CD1c-positive myeloid dendritic cell (primary cell): Measurements from ENCODE around the gene PAEP.

ENCODE experiments used
- DNase-seq: peaks from one replicate; pipeline ENCODE4 v3.0.0-alpha.2; 2016; ENCODE audit errors: extremely low spot score

Gene PAEP

DNA sequence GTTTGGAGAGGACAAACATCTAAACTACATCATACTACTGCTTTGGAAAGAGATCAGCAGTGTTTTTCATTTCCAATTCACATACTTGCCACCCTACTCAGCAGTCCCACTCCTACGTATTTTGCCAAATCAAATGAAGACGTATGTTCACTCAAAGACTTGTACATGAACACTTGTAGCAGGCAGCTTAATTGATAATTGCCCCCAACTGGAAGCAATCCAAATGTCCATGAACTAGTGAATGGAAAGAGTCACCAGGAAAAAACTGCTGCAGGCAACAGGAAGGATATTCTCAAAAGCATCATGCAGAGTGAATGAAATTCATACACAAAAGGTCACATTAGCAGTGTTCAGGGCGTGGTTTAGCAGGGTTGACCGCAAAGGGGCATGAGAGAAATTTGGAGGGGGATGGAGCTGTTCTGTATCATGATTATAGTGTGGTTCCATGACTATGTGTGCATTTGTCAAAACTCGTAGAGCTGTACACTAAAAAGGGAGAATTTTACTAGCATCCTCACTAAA lies 38.8 kb downstream of the PAEP start:
- no peak for DNase-seq

DNA sequence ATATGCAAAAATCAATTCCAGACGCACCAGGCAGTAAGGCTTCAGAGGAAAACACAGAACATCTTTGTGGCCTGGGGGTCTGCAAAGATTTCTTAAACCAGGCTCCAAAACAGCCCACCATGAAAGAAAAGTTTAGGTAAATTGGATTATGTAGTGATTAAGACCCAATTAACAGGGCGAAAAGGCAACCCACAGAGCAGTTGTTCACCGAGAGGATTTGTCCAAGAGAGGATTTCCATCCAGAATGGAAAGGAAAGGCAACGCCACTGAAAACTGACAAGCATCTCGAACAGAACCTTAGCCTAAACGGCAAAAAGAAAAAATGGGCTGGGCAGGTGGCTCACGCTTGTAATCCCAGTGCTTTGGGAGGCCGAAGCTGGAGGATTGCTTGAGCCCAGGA lies 40.4 kb downstream of the PAEP start:
- DNase-seq, result no peak

GRCh38 chr9:135602789-135603481 lies 41.4 kb downstream of the PAEP start:
- DNase-seq, result peak; percentile 71

DNA sequence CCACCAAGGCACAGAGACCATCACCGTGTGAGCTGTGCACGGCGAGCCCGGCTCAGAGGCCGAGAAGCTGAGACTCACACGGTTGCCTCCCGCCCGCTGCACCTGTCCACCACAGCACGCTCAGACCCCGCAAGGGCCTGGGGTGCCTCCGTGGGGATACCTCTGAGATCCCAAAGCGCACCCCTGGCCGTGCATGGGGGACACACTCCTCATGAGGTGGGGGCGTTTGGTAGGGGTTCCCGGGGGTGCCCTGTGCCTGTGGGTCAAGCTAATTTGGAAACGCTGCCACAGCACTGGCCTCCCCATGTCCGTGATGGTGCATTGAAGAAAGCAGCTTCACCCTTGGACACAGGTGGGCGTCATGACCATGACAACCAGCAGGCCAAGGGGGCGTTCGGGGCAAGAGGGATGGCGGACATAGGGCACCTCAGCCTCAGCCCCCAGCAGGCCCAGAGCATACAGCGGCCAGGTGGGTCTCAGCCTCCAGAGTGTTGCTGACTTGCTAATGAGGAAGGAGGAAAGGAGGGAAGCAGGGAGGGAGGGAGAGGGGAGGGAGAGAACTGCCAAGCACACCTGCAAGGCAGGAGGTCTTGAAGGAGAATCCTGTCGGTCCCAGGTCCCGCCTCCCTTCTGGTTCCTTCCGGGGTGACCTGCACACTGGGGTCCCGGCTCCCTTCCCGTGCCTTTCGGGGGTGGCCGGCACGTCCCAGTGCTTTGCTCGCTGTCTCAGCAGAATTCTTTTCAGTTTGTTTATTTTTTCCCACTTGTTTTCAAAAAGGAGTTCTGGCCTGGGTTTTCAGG lies 43.1 kb downstream of the PAEP start:
- DNase-seq, result no peak

DNA sequence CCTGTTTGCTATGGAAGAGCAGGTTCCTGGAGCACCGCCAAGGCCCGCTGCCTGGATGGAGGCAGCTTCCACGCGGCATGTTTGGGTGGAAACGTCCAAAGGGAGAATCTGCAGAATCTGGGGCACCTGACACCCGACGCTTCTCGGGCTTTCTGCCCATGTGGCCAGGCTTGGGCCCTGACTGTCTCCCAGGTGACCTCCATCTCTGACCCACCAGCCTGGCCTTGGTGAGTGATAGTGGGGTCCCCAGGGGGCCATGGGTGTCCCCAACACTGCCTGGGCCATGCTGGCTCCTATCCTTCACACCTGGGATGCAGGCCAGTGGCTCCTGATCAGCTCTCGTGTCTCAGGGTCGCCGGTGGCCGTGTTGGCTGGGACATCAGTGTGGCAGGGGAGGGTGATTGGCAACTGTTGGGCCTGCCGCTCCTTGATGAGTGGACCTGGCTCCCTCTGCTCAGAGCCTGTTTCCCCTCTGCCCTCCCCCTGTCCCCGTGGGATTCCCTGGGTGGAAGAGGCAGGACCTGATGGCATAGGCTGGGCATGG lies 43.8 kb downstream of the PAEP start:
- no peak for DNase-seq

DNA sequence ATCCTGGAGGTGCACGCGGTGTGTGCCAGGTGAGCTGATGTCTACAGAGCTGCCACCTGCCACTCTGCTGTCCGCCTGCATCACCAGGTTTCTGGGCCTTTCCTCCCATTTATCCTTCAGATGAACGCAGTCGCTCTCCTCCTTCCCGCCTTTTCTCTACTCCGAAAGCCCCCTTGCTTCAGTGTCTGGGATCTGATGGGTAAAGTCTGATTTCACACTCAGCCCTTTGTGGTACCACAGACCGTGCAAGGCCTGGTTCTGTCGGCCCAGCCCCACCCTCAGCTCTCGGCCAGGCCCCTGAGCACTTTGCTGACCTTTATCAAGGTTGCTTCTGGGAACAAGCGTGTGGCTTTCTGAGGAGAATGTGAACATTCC lies 45.3 kb downstream of the PAEP start:
- DNase-seq, result no peak

GRCh38 chr9:135607401-135608293 lies 46.1 kb downstream of the PAEP start:
- no peak for DNase-seq

GRCh38 chr9:135608294-135608998 lies 46.9 kb downstream of the PAEP start:
- DNase-seq, result no peak

GRCh38 chr9:135608999-135609317 lies 47.4 kb downstream of the PAEP start:
- no peak for DNase-seq

GRCh38 chr9:135609366-135609955 lies 47.9 kb downstream of the PAEP start:
- DNase-seq, result no peak

DNA sequence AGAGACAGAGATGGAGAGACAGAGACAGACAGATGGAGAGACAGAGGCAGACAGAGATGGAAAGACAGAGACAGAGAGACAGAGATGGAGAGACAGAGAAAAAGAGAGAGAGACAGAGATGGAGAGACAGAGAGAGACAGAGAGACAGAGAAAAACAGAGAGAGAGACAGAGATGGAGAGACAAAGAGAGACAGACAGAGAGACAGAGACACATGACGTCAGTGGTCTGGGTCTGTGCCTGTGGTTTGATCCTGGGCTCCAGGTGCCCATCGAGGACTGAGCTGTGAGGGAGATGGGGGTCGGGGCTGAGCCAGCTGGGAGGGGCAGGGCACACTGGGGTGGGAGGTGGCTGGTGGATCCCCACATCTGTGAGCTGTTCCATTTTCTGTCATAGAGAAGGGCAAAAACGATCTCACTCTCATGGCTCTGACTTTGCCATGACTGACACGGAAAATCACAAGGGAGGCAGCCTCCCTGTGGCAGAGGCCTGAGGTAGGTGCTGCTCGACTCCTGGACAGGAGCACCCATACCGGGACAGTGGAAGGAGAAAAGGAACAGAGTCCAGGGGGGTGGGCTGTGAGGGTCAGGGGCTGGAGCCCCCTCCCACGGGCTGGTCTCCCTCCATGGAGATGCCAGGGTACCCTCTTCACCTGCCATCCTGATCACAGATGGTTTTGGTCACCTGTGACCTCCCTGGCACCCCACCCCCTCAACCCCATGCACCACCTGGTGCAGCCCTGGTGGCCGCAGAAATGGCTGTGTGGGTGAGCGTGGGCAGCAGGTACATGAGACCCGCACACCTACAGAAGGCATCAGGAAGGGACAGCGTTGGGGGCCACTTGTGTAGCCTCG lies 49.0 kb downstream of the PAEP start:
- no peak for DNase-seq

- DNase-seq, result no peak
Observed at GRCh38 chr9:135611142-135611874, 49.8 kb downstream of the PAEP start.

DNA sequence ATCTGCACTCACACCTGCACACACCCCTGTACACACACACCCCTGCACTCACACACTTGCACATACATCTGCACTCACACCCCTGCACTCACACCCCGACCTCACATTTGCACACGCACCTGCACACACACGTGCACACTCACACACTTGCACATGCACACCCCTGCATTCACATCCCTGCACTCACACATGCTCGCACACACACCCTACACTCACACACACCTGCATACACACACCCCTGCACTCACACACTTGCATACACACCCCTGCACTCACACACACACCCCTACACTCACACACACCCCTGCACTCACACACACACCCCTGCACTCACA lies 50.3 kb downstream of the PAEP start:
- no peak for DNase-seq

DNA sequence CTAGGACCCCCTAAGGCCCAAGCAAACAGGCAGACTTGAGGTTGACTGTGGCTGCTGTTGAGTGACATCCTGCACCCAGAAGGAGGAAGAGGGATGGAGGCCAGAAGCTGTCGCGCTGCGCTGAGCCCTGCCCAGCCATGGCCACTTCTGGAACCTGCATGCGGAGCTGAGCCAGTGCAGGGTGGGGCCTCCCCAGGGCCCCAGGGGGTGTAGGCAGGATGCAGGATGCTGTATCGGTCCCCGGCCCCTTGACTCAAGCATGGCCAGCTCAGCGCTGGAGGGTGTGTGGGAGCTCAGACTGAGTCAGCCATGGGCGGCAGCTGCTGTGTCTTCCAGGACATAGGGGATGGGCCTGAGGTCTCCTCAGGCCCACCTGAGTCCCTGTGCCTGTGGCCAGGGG lies 50.9 kb downstream of the PAEP start:
- no peak for DNase-seq

DNA sequence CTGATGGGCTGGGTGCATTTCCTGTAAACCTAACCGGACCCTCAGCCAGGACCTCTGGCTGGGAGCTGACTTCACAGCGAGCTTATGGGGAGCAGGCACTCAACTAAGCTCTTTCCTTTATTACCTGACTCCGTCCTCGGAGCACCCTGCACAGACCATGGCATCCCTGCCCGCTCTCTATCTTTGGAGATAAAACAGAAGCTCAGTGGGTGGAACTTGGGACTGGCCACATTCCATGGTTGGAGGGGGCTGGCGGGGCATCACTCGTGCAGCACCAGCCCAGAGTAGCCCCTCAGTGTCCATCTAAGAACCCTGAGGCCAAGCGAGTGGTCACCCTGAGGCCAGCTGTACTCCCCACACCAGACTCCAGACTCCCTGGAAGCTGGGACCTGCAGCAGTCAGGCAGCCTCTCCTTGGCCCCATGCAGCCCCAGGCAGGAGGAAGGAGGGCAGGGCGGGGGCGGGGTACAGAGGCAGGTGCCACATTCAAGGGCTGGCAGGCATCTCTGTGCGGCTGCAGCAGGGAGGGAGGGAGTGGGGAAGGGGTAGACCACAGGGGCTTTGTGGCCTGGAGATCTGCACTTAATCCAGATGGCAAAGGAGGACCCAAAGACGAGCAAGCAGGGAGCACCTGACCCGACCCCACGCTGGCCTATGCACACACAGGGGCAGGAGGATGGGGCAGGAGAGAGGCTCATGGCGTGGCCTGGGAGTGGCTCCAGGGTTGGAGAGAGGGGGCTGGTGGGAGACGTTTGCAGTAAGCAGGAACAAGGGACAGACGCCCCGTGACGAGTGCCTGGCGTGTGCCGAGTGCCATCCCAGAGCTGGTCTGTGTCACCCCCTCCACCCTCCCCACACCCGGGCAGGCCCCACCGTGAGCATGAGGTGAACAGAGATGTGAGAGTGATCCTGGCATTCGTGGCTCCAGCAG lies 51.7 kb downstream of the PAEP start:
- no peak for DNase-seq

- DNase-seq, result no peak
Observed at GRCh38 chr9:135613946-135614805, 52.6 kb downstream of the PAEP start.
